ENCODE results near the gene GPT2.

GRCh38 chr16:46854846-46855245 lies 29.3 kb upstream of the GPT2 start:
- TF ChIP-seq CTCF (IDR thresholded peaks at IDR 0.05) (no peak), POLR2A (IDR thresholded peaks at IDR 0.05) (no peak), EP300 (IDR thresholded peaks at IDR 0.05) (no peak)
